ENCODE results near the gene KCNN3.
A peak's percentile ranks its signal among the peaks of the same experiment; 100 is the strongest.

KCNN3 gene

DNA sequence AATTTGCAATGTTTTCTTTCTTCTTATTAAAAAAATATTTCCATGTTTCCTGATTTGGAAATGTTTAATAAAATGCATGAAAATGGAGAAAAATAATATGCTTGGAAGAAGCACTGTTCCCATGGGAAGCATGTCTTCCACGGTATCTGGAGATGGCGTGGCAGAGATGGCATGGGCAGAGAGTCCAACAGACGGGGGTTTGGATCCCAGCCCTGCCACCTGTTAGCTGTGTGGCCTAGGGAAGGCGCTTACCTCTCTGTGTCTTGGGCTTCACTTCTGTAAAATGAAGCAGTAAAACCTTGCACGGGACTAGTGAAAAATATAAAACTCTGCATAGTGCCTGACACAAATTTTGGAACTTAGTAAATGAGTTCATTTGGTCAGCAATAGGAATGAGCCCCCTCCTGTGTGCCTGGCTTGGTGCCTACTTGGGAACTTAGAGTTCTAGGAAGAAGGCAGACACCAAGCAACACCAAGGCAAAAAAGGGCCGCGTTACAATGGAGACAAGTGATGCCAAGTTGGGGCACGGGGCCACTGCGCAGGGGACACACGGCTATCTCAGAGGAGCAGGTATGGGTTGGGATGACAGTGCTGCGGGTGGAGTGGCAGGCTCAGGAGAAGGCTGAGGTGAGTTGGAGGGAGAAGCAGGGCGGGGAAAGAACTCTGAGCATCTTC, 124.2 kb downstream of the KCNN3 start:
- DNase-seq: no peak

DNA sequence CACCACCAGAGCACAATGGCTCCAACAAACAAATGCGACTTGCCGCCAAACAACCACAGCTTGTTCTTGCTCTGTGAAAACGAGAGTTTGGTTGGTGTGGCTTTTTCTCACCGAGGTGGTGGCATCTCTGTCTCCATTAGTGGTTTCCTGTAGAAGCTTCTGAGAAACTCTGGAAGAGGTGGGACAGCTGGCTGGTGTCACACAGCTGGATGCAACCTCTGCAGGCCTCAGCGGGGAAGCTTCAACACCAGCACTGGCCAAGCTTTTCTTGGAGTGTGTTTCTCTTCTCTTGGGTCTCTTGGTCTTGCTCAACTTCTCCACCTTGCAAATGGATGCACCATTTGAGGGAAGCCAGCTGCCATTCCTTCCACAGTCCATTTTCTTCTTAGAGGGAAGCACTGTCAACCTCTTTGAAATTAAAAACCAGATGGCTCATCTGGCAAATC, 124.8 kb downstream of the KCNN3 start:
- DNase-seq: no peak

- no peak for DNase-seq
These were observed 125.6 kb downstream of the KCNN3 start for GRCh38 chr1:154744352-154745035.

DNA sequence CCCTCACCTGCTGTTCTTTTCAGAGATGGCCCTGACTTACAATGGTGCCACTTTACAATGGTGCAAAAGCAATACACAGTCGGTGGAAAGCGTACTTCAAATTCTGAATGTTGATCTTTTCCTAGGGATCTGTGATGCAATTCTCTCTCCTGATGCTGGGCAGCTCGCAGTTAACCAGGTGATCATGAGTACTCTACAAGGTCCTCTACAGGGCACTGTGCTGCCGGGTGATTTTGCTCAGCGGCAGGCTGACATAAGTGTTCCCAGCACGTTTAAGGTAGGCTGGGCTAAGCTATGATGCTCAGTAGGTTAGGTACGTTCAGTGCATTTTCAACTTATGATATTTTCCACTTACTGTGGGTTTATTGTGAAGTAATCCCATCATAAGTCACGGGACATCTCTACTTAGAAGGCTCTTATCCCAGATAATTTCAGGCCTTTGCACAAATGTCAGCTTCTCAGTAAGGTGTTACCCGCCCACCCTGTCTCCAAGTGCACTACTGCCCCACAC, 126.5 kb downstream of the KCNN3 start:
- DNase-seq: peak; percentile 64

- DNase-seq: no peak
These were observed 127.5 kb downstream of the KCNN3 start for GRCh38 chr1:154742606-154743005.

GRCh38 chr1:154741741-154742495, 128.2 kb downstream of the KCNN3 start:
- no peak for DNase-seq

- DNase-seq: no peak
These were observed 128.8 kb downstream of the KCNN3 start for GRCh38 chr1:154741327-154741726.

DNA sequence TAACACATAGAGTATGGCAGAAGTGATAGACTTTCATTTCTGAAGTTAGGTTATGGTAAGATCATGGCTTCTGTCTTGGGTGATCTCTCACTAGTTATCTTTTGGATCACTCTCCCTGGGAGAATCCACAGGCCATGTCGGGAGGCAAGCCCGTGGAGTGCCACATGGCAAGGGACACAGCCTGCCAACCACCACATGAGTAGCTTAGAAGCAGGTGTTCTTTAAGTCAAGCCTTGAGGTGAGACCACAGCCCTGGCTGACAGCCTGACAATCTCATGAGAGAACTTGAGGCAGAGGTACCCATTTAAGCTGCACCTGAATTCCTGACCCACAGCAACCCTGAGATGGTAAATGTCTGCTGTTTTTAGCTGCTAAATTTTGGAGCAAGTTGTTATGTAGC, 130.4 kb downstream of the KCNN3 start:
- DNase-seq: no peak

- DNase-seq: peak; percentile 50
These were observed 133.2 kb downstream of the KCNN3 start for GRCh38 chr1:154736841-154737240.

- no peak for DNase-seq
These were observed 134.3 kb downstream of the KCNN3 start for GRCh38 chr1:154735804-154736168.

DNA sequence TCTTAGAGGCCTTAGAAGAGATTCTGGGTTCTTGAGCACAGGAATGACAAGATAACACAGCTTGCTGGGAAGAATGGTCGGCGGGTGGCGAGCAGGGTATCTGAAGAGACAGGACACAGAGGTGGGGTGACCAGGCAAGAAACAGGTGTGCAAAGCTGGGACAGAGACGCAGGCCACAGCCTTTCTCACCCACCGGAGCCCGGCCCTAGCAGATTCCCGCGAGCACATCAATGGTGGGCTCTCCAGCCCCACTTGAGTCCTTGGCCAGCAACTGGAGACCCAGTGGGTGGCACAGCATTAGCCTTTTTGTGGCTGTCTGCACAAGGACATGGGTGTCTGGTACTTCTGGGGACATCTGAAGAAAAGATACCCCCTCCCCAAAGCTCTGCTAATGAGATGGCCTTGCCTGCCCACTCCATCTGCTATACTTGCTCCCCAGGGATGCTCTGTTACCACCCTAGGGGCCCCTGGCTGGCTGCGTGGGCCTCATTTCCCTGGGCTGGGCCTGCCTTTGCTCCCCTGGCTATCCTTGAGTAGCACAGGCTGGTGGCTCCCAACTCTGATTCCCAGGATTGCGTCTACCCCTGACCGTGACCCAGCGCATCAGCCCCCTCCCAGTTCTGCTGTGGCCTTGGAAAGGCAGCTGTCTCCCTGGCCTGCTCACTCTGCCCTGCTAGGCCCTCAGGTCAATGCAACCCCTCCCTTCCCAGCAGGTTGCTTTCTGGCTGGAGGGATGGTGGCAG, 134.8 kb downstream of the KCNN3 start:
- no peak for DNase-seq

GRCh38 chr1:154733621-154734020, 136.5 kb downstream of the KCNN3 start:
- DNase-seq: no peak

- peak; percentile 35 for DNase-seq
These were observed 139.0 kb downstream of the KCNN3 start for GRCh38 chr1:154730986-154731489.

DNA sequence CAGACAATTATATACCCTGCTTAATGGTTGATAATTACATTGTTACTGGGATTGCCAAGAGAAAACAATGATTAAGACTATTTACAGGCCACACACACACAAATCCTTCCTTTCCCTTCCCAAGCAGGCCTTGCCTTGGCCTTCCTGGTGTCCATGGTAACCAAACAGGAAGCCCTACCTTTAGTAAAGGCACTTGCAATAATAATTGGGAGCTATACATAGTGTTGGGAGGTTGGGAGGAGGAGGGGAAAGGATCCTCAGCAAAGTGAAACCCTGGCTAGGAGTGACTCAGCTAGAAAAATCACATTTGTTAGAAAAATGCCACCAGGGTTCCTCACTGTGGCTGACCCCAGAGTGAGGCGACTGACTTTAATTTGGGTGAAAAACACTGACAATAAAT, 139.8 kb downstream of the KCNN3 start:
- DNase-seq: peak; percentile 98

- DNase-seq: no peak
These were observed 140.5 kb downstream of the KCNN3 start for GRCh38 chr1:154729577-154729976.

DNA sequence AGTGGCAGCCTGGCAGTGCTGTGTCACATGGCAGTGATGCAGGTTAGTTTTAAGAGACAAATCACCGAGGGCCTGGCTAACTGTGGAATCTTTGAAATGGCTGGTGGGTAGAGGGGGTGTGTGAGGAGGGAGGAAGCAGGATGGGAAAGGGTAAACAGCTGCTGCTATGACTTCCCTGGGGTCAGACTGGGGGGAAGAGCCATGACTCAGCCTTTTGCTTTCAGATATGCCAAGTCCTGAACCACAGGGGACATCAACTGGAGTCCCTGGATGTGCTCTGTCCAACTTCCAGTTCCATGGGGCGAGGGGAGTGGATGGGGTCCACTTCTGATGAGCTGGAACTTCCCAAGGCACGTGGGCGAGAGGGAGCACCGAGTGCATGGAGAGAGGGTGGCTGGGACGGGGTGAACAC, 141.0 kb downstream of the KCNN3 start:
- no peak for DNase-seq

- DNase-seq: no peak
These were observed 143.0 kb downstream of the KCNN3 start for GRCh38 chr1:154726896-154727753.

DNA sequence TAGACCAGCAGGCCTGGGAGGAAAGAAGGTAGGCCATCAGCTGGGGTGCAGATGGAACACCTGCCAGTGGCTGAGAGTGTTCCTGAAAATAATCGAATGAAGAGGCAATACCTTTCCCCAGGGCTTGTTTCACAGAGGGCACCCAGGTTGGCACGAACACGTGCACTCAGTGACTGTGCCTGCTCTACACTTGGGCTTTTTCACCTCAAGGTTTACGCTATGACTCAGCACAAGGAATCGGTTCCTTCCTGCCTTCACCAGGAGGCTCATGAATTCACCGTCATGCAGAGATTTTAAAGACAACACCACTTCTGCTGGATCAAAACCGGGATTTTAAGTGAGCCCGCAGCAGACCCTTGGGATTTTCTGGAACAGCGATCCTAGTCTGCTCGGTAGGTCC, 143.6 kb downstream of the KCNN3 start:
- DNase-seq: no peak

- DNase-seq: no peak
These were observed 144.2 kb downstream of the KCNN3 start for GRCh38 chr1:154725865-154726264.

DNA sequence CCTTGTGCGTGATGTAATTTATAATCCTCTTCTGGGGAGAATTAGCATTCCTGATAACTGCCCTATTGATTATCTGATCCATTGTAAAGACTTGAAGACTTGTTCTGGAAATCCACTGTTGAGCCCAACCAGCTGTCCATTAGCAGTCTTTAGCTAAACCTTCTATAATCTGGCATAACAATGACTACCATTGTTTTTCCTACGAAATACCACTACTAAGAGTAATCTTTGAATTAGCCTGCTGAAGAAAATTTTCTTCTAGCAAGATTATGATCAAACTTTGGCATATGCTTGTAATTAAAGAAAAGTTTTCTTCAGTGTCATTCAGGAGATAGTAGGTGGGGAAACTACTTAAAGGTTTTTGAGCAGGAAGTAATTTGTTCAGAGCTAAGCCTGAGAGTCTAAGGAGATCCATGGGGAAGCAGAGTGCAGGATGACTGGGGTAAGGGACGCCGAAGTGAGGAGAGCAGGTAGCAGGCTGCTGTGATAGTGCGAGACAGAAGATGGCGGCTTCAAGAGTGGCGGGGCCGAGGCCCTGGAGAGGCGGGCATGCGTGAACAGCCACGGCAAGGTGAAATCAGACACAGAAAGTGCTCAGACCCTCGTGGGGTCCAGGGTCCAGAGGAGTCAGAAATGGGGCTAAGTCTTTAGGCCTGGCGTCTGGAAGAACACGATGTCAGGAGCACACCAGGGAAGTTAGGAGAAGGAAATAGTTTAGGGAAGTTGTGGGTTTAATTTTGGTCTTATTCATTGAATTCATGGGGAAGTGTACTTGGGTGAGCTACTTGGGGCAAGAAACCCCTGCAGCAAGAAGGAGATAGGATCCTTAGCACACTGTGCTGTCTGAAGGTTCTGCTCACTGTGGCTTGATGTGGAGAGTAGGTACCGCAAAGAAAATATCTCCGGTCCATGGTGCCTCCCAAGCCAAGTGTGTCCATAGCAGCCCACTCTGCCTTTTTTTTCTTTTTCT, 149.5 kb downstream of the KCNN3 start:
- DNase-seq: no peak

Data from DMS153 (cell line).